ENCODE results near the gene ARHGEF28.

ARHGEF28 gene

DNA sequence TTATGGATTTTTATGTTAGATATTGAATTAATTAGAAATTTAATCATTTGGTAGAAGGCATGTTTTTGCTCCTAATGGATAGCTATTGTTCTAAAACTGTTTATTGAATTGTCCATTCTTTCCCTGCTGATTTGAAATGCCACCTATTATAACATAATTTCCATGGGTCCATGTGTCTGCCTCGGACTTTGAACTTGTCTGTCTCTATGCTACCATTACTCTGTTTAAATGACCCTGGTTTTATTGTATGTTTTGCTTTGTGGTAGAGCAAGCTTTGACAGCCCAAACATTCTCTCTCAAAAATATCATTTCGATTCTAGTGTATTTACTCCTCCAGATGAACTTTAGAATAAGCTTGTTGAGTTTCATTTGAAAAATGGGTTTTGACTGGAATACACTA lies 120.6 kb downstream of the ARHGEF28 start:
- Mint-ChIP-seq H3K27ac (no peak overlapping the region), H3K27me3 (peaks cover 37% of the 10 kb centered on the region), H3K4me3 (no peak overlapping the region), H3K4me1 (ENCODE audit: low read depth) (no peaks in the 10 kb centered on the region), H3K9me3 (no peaks in the 10 kb centered on the region), H3K36me3 (ENCODE audit: low read depth) (no peaks in the 10 kb centered on the region)
- DNase-seq: no peak

DNA sequence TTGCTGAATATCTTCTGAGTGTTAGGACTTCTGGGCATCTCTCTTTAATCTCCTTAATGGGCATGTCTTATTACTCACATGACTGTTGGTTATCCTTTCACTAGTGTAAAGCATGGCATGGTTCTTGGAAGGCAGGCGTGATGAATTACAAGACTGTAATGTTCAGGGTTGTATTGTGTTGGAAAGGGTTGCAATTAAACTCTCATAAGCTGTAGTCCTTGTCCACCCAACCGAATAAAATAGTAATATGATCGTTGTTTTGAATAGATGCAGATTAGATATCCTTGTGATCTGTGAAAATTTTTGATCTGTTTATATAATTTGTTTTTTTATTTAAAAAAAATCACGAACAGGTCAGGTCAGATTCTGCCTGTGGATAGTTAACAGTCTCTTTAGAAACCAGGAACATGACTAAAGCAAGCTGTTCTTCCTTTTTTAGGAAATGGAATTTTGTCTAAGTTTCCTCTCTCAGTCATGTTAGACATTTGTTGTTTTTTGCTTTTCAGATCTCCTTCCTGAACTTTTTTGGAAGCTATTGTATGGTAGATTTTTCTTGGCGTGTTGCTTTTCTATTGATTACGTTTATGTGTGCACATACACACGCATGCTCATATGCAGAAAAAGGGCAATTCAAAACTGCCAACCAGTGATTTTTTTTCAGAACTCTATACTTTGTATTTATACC lies 121.8 kb downstream of the ARHGEF28 start:
- Mint-ChIP-seq H3K4me1 (ENCODE audit: low read depth) (no peaks in the 10 kb centered on the region), H3K36me3 (ENCODE audit: low read depth) (no peaks in the 10 kb centered on the region), H3K9me3 (no peaks in the 10 kb centered on the region), H3K27me3 (peaks cover 49% of the 10 kb centered on the region), H3K27ac (no peak overlapping the region), H3K4me3 (no peak overlapping the region)
- no peak for DNase-seq

GRCh38 chr5:73748510-73749400 lies 122.8 kb downstream of the ARHGEF28 start:
- Mint-ChIP-seq H3K4me3 (no peak overlapping the region), H3K4me1 (ENCODE audit: low read depth) (no peaks in the 10 kb centered on the region), H3K27me3 (peaks cover 55% of the 10 kb centered on the region), H3K9me3 (no peaks in the 10 kb centered on the region), H3K36me3 (ENCODE audit: low read depth) (no peaks in the 10 kb centered on the region), H3K27ac (no peak overlapping the region)
- no peak for DNase-seq

- H3K4me1 Mint-ChIP-seq (ENCODE audit: low read depth): no peaks in the 10 kb centered on the region
- no peaks in the 10 kb centered on the region for H3K9me3 Mint-ChIP-seq
- no peaks in the 10 kb centered on the region for H3K36me3 Mint-ChIP-seq (ENCODE audit: low read depth)
- no peak overlapping the region for H3K27ac Mint-ChIP-seq
- peaks cover 59% of the 10 kb centered on the region for H3K27me3 Mint-ChIP-seq
- no peak overlapping the region for H3K4me3 Mint-ChIP-seq
- no peak for DNase-seq
Observed at GRCh38 chr5:73749485-73750270, 123.7 kb downstream of the ARHGEF28 start.

DNA sequence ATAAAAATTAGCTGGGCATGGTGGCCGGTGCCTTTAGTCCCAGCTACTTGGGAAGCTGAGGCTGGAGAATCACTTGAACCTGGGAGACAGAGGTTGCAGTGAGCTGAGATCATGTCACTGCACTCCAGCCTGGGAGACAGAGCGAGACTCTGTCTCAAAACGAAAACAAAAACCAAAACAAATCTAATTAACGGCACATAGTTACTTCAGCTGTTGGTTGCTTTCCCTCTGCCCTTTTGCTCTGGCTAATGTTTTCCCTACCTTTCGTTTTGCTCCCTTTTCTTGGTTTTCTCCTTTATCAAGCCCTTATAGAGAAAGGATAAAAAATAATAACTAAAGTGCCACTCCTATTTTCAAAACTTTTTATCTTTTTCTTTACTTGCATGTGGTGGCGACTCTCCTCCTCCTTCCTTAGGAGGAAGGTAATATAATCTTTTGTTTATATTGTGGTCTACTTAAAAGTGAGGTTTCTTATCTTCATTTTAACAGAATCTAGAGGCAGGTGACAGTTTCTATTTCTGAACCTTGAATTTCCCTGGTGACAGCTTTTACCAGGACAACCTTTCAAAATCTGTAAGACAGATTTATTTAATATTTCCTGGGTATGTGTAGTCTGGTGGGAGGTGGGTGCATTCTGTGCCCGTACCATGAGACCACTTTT lies 125.4 kb downstream of the ARHGEF28 start:
- Mint-ChIP-seq H3K27ac (no peak overlapping the region), H3K9me3 (no peaks in the 10 kb centered on the region), H3K27me3 (peaks cover 54% of the 10 kb centered on the region), H3K4me1 (ENCODE audit: low read depth) (no peaks in the 10 kb centered on the region), H3K4me3 (no peak overlapping the region), H3K36me3 (ENCODE audit: low read depth) (no peaks in the 10 kb centered on the region)
- DNase-seq: no peak

- no peak overlapping the region for H3K27ac Mint-ChIP-seq
- peaks cover 42% of the 10 kb centered on the region for H3K27me3 Mint-ChIP-seq
- DNase-seq: no peak
- H3K36me3 Mint-ChIP-seq (ENCODE audit: low read depth): no peaks in the 10 kb centered on the region
- H3K9me3 Mint-ChIP-seq: no peaks in the 10 kb centered on the region
- no peak overlapping the region for H3K4me3 Mint-ChIP-seq
- H3K4me1 Mint-ChIP-seq (ENCODE audit: low read depth): no peaks in the 10 kb centered on the region
Observed at GRCh38 chr5:73754254-73754653, 128.3 kb downstream of the ARHGEF28 start.

- peaks cover 19% of the 10 kb centered on the region for H3K27me3 Mint-ChIP-seq
- H3K4me3 Mint-ChIP-seq: no peak overlapping the region
- no peaks in the 10 kb centered on the region for H3K36me3 Mint-ChIP-seq (ENCODE audit: low read depth)
- no peaks in the 10 kb centered on the region for H3K9me3 Mint-ChIP-seq
- no peak for DNase-seq
- no peaks in the 10 kb centered on the region for H3K4me1 Mint-ChIP-seq (ENCODE audit: low read depth)
- no peak overlapping the region for H3K27ac Mint-ChIP-seq
Observed at GRCh38 chr5:73757416-73757815, 131.4 kb downstream of the ARHGEF28 start.

DNA sequence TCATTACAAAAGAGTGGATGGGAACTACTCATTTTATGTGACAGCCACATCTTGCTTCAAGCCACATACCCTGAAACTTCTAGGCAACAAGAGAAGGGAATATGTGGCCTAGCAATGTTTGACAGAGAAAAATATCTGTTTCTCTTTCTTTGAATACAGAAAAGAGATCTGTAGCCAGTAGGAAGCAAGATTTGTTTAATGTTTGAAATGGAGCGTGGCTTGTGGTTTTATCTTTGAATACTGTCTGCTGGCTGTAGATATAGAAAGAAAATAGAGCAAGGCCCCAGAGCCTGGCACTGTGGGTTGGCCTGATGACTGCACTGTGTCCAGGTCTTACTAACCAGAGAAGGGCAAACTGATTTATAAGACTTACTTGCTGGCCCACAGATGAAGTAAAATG lies 133.8 kb downstream of the ARHGEF28 start:
- Mint-ChIP-seq H3K36me3 (ENCODE audit: low read depth) (no peaks in the 10 kb centered on the region), H3K9me3 (no peaks in the 10 kb centered on the region)

GRCh38 chr5:73763300-73764032 lies 137.5 kb downstream of the ARHGEF28 start:
- Mint-ChIP-seq H3K4me1 (ENCODE audit: low read depth) (no peaks in the 10 kb centered on the region), H3K27ac (no peak overlapping the region), H3K27me3 (no peaks in the 10 kb centered on the region), H3K36me3 (ENCODE audit: low read depth) (no peaks in the 10 kb centered on the region), H3K9me3 (peaks cover 10% of the 10 kb centered on the region), H3K4me3 (no peak overlapping the region)
- no peak for DNase-seq

More for the DNA sequence above, 133.8 kb downstream of the ARHGEF28 start:
- H3K4me1 Mint-ChIP-seq (ENCODE audit: low read depth): no peaks in the 10 kb centered on the region
- peaks cover 5% of the 10 kb centered on the region for H3K27me3 Mint-ChIP-seq
- no peak overlapping the region for H3K27ac Mint-ChIP-seq
- DNase-seq: no peak
- H3K4me3 Mint-ChIP-seq: no peak overlapping the region

DNA sequence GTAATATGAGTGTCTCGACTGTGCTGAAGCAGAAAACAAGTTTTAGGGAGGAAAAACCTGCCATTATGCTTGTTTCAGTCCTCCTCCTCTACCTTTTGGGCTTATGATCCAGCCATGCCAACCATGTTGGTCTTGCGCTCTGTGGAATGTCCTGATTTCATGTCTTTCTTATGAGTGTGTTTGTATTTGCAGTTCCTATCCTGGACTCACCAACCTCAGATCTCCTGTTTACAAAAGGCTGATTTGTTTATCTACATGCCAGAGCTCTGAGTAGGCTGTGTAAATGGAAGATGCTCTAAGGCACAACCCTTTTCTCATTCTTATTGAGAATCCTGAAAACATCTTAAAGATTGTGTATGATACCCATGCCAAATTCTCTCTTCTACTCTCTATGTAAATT lies 138.6 kb downstream of the ARHGEF28 start:
- Mint-ChIP-seq H3K27me3 (no peaks in the 10 kb centered on the region), H3K36me3 (ENCODE audit: low read depth) (no peaks in the 10 kb centered on the region), H3K4me1 (ENCODE audit: low read depth) (no peaks in the 10 kb centered on the region), H3K4me3 (no peak overlapping the region), H3K9me3 (peaks cover 12% of the 10 kb centered on the region), H3K27ac (no peak overlapping the region)
- no peak for DNase-seq

DNA sequence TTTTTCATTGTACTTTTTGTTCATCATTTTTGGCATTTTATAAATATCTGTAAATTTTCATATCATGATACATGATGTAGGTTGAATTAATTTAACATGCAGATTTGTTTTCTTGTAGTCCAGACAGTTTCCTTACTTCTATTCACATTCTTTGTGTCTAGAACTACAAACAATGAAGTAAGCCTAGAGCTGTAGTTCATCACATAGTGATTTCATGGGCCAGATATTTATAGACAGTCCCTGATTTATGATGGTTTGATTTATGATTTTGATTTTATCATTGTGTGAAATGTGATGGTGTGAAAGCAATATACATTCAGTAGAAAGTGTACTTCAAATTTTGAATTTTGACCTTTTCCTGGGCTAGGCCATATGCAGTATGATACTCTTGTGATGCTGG lies 139.0 kb downstream of the ARHGEF28 start:
- H3K36me3 Mint-ChIP-seq (ENCODE audit: low read depth): no peaks in the 10 kb centered on the region
- H3K27ac Mint-ChIP-seq: no peak overlapping the region
- peaks cover 12% of the 10 kb centered on the region for H3K9me3 Mint-ChIP-seq

GRCh38 chr5:73766902-73767301 lies 140.9 kb downstream of the ARHGEF28 start:
- no peak overlapping the region for H3K4me3 Mint-ChIP-seq
- H3K9me3 Mint-ChIP-seq: peaks cover 12% of the 10 kb centered on the region
- no peak for DNase-seq
- H3K36me3 Mint-ChIP-seq (ENCODE audit: low read depth): no peaks in the 10 kb centered on the region
- H3K4me1 Mint-ChIP-seq (ENCODE audit: low read depth): no peaks in the 10 kb centered on the region
- peaks cover 4% of the 10 kb centered on the region for H3K27me3 Mint-ChIP-seq
- H3K27ac Mint-ChIP-seq: no peak overlapping the region

More for the DNA sequence above, 139.0 kb downstream of the ARHGEF28 start:
- Mint-ChIP-seq H3K4me1 (ENCODE audit: low read depth) (no peaks in the 10 kb centered on the region), H3K4me3 (no peak overlapping the region), H3K27me3 (no peaks in the 10 kb centered on the region)
- no peak for DNase-seq

DNA sequence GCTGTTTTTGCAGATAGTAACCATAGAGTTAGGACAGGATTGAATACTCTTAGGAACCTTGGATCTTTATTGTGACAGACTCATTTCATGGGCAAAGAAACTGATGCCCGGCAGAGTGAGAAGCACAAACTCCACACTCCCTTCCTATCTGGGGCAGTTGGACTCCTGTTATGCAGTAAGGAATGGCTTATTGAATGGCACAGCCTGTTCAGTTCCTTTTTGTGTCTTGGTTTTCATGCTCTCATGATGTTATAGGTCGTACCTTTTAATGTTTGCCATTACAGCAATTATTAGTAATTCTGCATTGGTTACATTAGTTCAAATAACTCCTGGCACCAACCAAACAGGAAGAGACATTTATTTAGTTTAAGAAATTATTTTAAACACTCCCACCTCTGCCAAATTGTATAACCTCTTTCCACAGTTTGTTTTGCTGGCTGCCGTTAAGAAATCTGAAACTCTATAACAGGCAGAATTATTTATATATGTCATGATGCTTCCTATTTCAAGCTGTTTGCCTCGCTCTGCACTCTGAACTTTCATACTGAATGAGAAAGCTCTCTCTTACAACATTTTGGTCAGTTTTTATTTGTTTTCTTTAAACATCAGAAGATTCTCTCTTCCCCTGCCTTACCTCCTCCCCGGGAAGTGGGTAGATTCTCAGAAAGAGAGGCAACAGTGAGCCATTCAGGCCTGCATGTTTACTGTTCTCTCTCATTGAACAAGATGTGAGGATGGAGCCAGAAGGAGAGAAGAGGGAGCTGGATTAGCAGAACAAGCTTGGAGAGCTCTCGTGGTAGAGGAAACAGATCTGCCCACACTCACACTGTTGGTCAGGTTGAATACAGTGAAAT lies 144.4 kb downstream of the ARHGEF28 start:
- H3K4me3 Mint-ChIP-seq: no peak overlapping the region
- peaks cover 12% of the 10 kb centered on the region for H3K9me3 Mint-ChIP-seq
- no peaks in the 10 kb centered on the region for H3K36me3 Mint-ChIP-seq (ENCODE audit: low read depth)
- peaks cover 4% of the 10 kb centered on the region for H3K27me3 Mint-ChIP-seq
- no peaks in the 10 kb centered on the region for H3K4me1 Mint-ChIP-seq (ENCODE audit: low read depth)
- H3K27ac Mint-ChIP-seq: no peak overlapping the region
- DNase-seq: no peak

All from activated T-cell treated with anti-CD3 and anti-CD28 coated beads, Interleukin-2, amount 50 U/mL, for 24 hours (primary cell).